Measurements from ENCODE around the gene RGR.

DNA sequence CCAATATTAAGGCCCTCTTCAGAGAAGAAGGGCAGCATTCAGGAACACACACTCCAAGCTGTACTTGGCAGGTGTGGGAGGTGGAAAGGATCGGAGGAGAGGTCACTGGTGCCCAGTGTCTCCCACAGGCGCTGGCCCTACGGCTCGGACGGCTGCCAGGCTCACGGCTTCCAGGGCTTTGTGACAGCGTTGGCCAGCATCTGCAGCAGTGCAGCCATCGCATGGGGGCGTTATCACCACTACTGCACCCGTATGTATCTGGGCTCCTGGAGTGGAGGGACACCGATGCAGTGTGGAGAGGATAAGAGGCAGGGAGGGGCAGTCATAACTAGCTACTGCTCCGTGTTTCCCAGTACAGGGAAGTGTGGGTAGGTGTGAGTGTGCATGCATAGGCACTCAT is 3.9 kb downstream of the RGR start:
- TF ChIP-seq POLR2AphosphoS5 (IDR thresholded peaks at IDR 0.05) (no peak), EP300 (IDR thresholded peaks at IDR 0.05) (no peak)
- TF ChIP-seq, protein P1, sequence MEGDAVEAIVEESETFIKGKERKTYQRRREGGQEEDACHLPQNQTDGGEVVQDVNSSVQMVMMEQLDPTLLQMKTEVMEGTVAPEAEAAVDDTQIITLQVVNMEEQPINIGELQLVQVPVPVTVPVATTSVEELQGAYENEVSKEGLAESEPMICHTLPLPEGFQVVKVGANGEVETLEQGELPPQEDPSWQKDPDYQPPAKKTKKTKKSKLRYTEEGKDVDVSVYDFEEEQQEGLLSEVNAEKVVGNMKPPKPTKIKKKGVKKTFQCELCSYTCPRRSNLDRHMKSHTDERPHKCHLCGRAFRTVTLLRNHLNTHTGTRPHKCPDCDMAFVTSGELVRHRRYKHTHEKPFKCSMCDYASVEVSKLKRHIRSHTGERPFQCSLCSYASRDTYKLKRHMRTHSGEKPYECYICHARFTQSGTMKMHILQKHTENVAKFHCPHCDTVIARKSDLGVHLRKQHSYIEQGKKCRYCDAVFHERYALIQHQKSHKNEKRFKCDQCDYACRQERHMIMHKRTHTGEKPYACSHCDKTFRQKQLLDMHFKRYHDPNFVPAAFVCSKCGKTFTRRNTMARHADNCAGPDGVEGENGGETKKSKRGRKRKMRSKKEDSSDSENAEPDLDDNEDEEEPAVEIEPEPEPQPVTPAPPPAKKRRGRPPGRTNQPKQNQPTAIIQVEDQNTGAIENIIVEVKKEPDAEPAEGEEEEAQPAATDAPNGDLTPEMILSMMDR (IDR thresholded peaks at IDR 0.05): no peak

Data from suprapubic skin (tissue), 4 donors.